HepG2 (cell line): ENCODE measurements around the gene SLC25A52. TPM values are rescaled to one million over a fixed set of nuclear protein-coding genes. Genes with fewer than 3 reads are reported as not detected.

Experiments used
- ATAC-seq: fragments of 200-7000 bp; cut with Tn5 transposase; 3 replicates; pipeline ENCODE4 v1.9.1; 2020; ENCODE audit warnings: mild to moderate bottlenecking, moderate library complexity
- BruUV-seq: library from RNA; stranded (reverse); fragments of 400-500 nt; replicated peaks from 2 replicates; lab custom pipeline; 2021; lab: Mats Ljungman, UMichigan
- CTCF ChIA-PET: fragments of 300-600 bp; formaldehyde crosslinking; extraction: SDS; loops from one replicate; lab custom pipeline; 2021; ENCODE audit warnings: low total read pairs, inconsistent platforms, low intra/inter-chr PET ratio; lab: Yijun Ruan, JAX
- POLR2A ChIA-PET: fragments of 350-600 bp; sonication (Branson Sonifier 250); formaldehyde crosslinking; loops from one replicate; lab custom pipeline; 2020; ENCODE audit warnings: antibody characterized with exemption, inconsistent platforms; lab: Yijun Ruan, JAX
- DNase-seq: peaks from one replicate; pipeline ENCODE4 v3.0.0-alpha.2; 2015; ENCODE audit warnings: low spot score
- FAIRE-seq: peaks from 3 replicates; lab custom pipeline; 2011; peaks lifted over from hg19 to GRCh38; lab: Jason Lieb, UNC
- H2AFZ ChIP-seq: one replicate; pipeline ENCODE4 v1.6.1; 2011; ENCODE audit warnings: low read length, inconsistent platforms
- H3K27ac ChIP-seq: fragments of 300-600 bp; 3 replicates; pipeline ENCODE4 v1.8.0; 2011; ENCODE audit warnings: mixed run types, mild to moderate bottlenecking, mixed read lengths, low read length, inconsistent platforms; ENCODE audit not compliant: insufficient read depth; ENCODE audit errors: extremely low read length
- H3K27me3 ChIP-seq, 2 experiments: fragments of 200-600 bp in 1 of 2; 2 replicates in 1 of 2; 3 replicates in 1 of 2; pipeline versions ENCODE4 v1.6.0 to v1.8.0; 2011; ENCODE audit warnings: low read length in 2 of 2, mild to moderate bottlenecking in 2 of 2, moderate library complexity in 2 of 2, inconsistent platforms in 1 of 2; ENCODE audit not compliant: insufficient read depth in 2 of 2, control insufficient read depth in 1 of 2
- H3K36me3 ChIP-seq, 2 experiments: fragments of 200-600 bp in 1 of 2; replicated peaks in 1 of 2; 2 replicates in 1 of 2; 3 replicates in 1 of 2; pipeline versions ENCODE4 v1.5.1 to v1.8.0; 2011; ENCODE audit warnings: low read length in 2 of 2, inconsistent platforms in 1 of 2; ENCODE audit not compliant: insufficient read depth in 2 of 2, control insufficient read depth in 1 of 2
- H3K4me1 ChIP-seq: 2 replicates; pipeline ENCODE4 v1.5.1; 2012; ENCODE audit warnings: low read length, inconsistent platforms; ENCODE audit not compliant: insufficient read depth
- H3K4me2 ChIP-seq: 2 replicates; pipeline ENCODE4 v1.6.0; 2011; ENCODE audit warnings: low read depth, low read length, inconsistent platforms
- H3K4me3 ChIP-seq, 3 experiments: fragments of 200-600 bp in 1 of 3; sonication (generic), shearing (Covaris generic) in 1 of 3; replicated peaks in 1 of 3; 2 replicates each; pipeline ENCODE4 v1.5.1; 2011 to 2016; ENCODE audit warnings: low read length in 3 of 3, inconsistent platforms in 2 of 3, low read depth in 2 of 3, mild to moderate bottlenecking in 2 of 3, control low read depth in 1 of 3, mixed read lengths in 1 of 3; ENCODE audit not compliant: insufficient read depth in 1 of 3
- H3K79me2 ChIP-seq: one replicate; pipeline ENCODE4 v1.6.1; 2011; ENCODE audit warnings: low read length, inconsistent platforms; ENCODE audit not compliant: insufficient read depth
- H3K9ac ChIP-seq: 2 replicates; pipeline ENCODE4 v1.6.0; 2011; ENCODE audit warnings: mild to moderate bottlenecking, low read depth, low read length, inconsistent platforms; ENCODE audit not compliant: insufficient read depth
- H3K9me3 ChIP-seq: 2 replicates; pipeline ENCODE4 v1.5.1; 2012; ENCODE audit warnings: mild to moderate bottlenecking, low read length
- H4K20me1 ChIP-seq: 2 replicates; pipeline ENCODE4 v1.6.0; 2011; ENCODE audit warnings: inconsistent platforms, mild to moderate bottlenecking, low read length, moderate library complexity; ENCODE audit not compliant: insufficient read depth
- EHMT2 ChIP-seq: fragments of 200-600 bp; sonication (generic); IDR thresholded peaks from 2 replicates; pipeline ENCODE4 v1.7.0; 2017; ENCODE audit warnings: antibody characterized with exemption, low read depth, low read length, borderline replicate concordance
- RARA ChIP-seq: IDR thresholded peaks from 2 replicates; pipeline ENCODE4 v1.6.1; 2016; ENCODE audit warnings: missing genetic modification reagents, missing compliant biosample characterization
- RCOR2 ChIP-seq: IDR thresholded peaks from 2 replicates; pipeline ENCODE4 v1.6.1; 2016; ENCODE audit warnings: missing biosample characterization, missing genetic modification reagents
- ZMYM2 ChIP-seq: sonication (generic); formaldehyde crosslinking; IDR thresholded peaks from 2 replicates; pipeline ENCODE4 v1.8.0; 2022; ENCODE audit warnings: mild to moderate bottlenecking, missing genetic modification reagents
- ZNF263 ChIP-seq: sonication (generic); formaldehyde crosslinking; IDR thresholded peaks from 2 replicates; pipeline ENCODE4 v1.4.0; 2020; ENCODE audit warnings: missing genetic modification reagents
- ZNF496 ChIP-seq: sonication (generic); formaldehyde crosslinking; IDR thresholded peaks from 2 replicates; pipeline ENCODE4 v1.8.1; 2023; ENCODE audit warnings: mild to moderate bottlenecking, moderate library complexity, missing genetic modification reagents; ENCODE audit not compliant: insufficient replicate concordance
- WGBS: methylation state at CpG from one replicate; pipeline ENCODE4 v1.1.6; 2017; ENCODE audit warnings: low lambda C conversion rate; 5-methylcytosine and 5-hydroxymethylcytosine counted together
- in situ Hi-C: cut with HindIII; loops from 2 replicates; pipeline ENCODE4 v1.10.0; 2017; ENCODE audit warnings: low pct_unique_long_range_greater_than_20kb; ENCODE audit not compliant: extremely low pct_ligation_motif_present
- intact Hi-C: fragments of 100-400 bp; cut with micrococcal nuclease; formaldehyde crosslinking; loops from one replicate; pipeline ENCODE4 v1.10.0; 2022; ENCODE audit not compliant: unreplicated experiment
- polyA plus RNA-seq, 8 experiments: library from polyadenylated mRNA; depleted of rRNA in 3 of 8; stranded (reverse) in 7 of 8; unstranded in 1 of 8; fragments of >200 nt; fragmentation: Illumina TruSeq in 4 of 8; extraction: Trizol in 4 of 8; gene quantifications; 2 replicates each; pipeline versions ENCODE4 v1.2.1 to v1.2.3, GENCODE V29; 2011 to 2016; ENCODE audit warnings: low read depth in 4 of 8, missing spikeins in 1 of 8, mixed read lengths in 1 of 8; ENCODE audit not compliant: insufficient read depth in 1 of 8
- total RNA-seq, 5 experiments: library from RNA; depleted of rRNA; stranded (reverse); fragments of >200 nt; fragmentation: Illumina TruSeq; extraction: Trizol; gene quantifications; 2 replicates each; pipeline ENCODE4 v1.2.3, GENCODE V29; 2016; ENCODE audit warnings: low read depth in 1 of 5
- TF ChIP-seq, protein P1 (sequence below): sonication (generic); formaldehyde crosslinking; IDR thresholded peaks from 2 replicates; pipeline ENCODE4 v1.4.0; 2020; ENCODE audit warnings: mild to moderate bottlenecking, missing genetic modification reagents
- TF ChIP-seq, protein P2 (sequence below): sonication (generic); formaldehyde crosslinking; IDR thresholded peaks from 2 replicates; pipeline ENCODE4 v1.8.0; 2022; ENCODE audit warnings: mild to moderate bottlenecking, missing genetic modification reagents, moderate library complexity
- TF ChIP-seq, protein P3 (sequence below): sonication (generic); formaldehyde crosslinking; IDR thresholded peaks from 2 replicates; pipeline ENCODE4 v1.5.1; 2020; ENCODE audit warnings: mild to moderate bottlenecking, missing genetic modification reagents, moderate library complexity

The SLC25A52 gene
- total and polyA plus RNA-seq, 2 of the 13 experiments (the other 11 are each of a cell fraction or from before 2014, with no cell fraction given), result 0.46 TPM; not detected in 1

DNA sequence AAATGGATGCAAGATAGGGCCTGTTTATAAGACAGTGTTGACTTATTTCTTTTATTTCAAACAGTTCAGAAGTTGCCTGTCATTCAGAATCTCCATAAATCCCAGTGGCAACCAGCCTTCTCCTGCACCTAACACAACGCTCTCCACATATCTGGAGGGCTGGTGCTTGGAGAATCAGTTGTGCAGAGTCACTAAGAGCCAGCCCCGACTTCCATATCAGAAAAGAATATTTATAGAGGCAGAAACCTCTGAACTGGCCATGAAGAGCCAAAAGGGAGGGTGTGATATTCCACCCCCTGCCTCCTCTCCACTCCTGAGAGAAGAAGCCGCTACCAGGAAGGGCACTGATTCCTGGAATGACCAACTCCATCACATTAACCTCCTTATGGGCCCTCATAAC, 42.3 kb downstream of the SLC25A52 start:
- no TSS peak for BruUV-seq
- H3K9ac ChIP-seq, result no peak overlapping the region
- H2AFZ ChIP-seq, result no peak overlapping the region
- in situ Hi-C loops, result no loop called here
- H3K27ac ChIP-seq, result no peak overlapping the region
- FAIRE-seq, result no peak
- no peaks in the 10 kb centered on the region for H3K4me1 ChIP-seq
- intact Hi-C loops, result no loop called here
- TF ChIP-seq ZNF496 (CRISPR knock-in tag) (no peak), EHMT2 (no peak), ZMYM2 (CRISPR knock-in tag) (no peak), RCOR2 (CRISPR knock-in tag) (no peak), ZNF263 (no peak)
- TF ChIP-seq, protein P1, sequence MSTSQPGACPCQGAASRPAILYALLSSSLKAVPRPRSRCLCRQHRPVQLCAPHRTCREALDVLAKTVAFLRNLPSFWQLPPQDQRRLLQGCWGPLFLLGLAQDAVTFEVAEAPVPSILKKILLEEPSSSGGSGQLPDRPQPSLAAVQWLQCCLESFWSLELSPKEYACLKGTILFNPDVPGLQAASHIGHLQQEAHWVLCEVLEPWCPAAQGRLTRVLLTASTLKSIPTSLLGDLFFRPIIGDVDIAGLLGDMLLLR (CRISPR knock-in tag), result no peak
- TF ChIP-seq, protein P2, sequence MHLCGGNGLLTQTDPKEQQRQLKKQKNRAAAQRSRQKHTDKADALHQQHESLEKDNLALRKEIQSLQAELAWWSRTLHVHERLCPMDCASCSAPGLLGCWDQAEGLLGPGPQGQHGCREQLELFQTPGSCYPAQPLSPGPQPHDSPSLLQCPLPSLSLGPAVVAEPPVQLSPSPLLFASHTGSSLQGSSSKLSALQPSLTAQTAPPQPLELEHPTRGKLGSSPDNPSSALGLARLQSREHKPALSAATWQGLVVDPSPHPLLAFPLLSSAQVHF, result no peak
- 14% methylated on average over 3 of the region's 3 CpGs for WGBS
- H3K36me3 ChIP-seq, result no peaks in the 10 kb centered on the region
- no peaks in the 10 kb centered on the region for H4K20me1 ChIP-seq
- POLR2A ChIA-PET, result no interaction called here
- H3K4me2 ChIP-seq, result no peak overlapping the region
- no peak overlapping the region for H3K4me3 ChIP-seq
- no peak for DNase-seq
- H3K79me2 ChIP-seq, result no peaks in the 10 kb centered on the region
- CTCF ChIA-PET, result no interaction called here
- ATAC-seq, result no peak
- no peaks in the 10 kb centered on the region for H3K27me3 ChIP-seq
- H3K9me3 ChIP-seq, result peaks cover 13% of the 10 kb centered on the region

DNA sequence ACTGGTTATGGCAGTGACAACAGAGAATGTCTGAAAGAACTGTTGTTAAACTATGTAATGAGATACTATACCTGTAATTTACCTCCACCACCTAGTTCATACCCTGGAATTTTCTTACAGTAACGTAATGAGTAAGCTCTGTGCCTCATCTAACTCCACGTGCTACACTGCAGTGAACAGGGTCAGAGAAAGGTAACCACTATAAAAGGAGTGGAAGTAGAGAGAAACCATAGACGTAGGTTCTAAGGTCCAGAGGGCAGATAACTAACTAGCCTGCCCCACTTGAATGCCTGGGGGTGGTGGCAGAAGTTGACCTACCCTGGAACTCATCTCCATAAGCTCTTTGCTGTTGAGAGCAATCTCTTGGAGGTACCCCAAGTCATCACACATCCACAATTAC, 44.3 kb downstream of the SLC25A52 start:
- in situ Hi-C loops, result no loop called here
- Histone ChIP-seq H3K9ac (no peak overlapping the region), H3K27ac (no peak overlapping the region), H3K4me3 (no peak overlapping the region), H3K4me2 (no peak overlapping the region), H3K79me2 (no peaks in the 10 kb centered on the region), H4K20me1 (no peaks in the 10 kb centered on the region), H3K27me3 (no peaks in the 10 kb centered on the region), H3K36me3 (no peaks in the 10 kb centered on the region), H3K4me1 (0 out of 2 replicates have a peak, but pooled peaks cover 5% of the 10 kb centered on the region)
- ChIA-PET POLR2A (no interaction called here), CTCF (no interaction called here)
- peak; percentile 41; the same call in 1 of the 3 replicates for ATAC-seq
- no peak for DNase-seq
- BruUV-seq, result no TSS peak
- TF ChIP-seq, protein P3, sequence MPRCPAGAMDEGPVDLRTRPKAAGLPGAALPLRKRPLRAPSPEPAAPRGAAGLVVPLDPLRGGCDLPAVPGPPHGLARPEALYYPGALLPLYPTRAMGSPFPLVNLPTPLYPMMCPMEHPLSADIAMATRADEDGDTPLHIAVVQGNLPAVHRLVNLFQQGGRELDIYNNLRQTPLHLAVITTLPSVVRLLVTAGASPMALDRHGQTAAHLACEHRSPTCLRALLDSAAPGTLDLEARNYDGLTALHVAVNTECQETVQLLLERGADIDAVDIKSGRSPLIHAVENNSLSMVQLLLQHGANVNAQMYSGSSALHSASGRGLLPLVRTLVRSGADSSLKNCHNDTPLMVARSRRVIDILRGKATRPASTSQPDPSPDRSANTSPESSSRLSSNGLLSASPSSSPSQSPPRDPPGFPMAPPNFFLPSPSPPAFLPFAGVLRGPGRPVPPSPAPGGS (CRISPR knock-in tag), result no peak
- TF ChIP-seq RARA (CRISPR knock-in tag), result peak; percentile 46
- TF ChIP-seq, all 625 proteins: peak for 1
- Histone ChIP-seq H2AFZ (no peak overlapping the region), H3K9me3 (peaks cover 13% of the 10 kb centered on the region)
- WGBS, result 5% methylated on average over 3 of the region's 3 CpGs
- intact Hi-C loops, result no loop called here
- FAIRE-seq, result no peak
